Fibroblast of skin of back (primary cell): ENCODE measurements around the gene RTEL1.
"Not testable (repeated sequence)": the region's sequence is repeated elsewhere in the genome, so short reads cannot be mapped to it uniquely, and the experiment has no call there.

Experiments
- DNase-seq: peaks from one replicate; pipeline ENCODE4 v3.0.0-alpha.2; 2013

The RTEL1 gene

DNA sequence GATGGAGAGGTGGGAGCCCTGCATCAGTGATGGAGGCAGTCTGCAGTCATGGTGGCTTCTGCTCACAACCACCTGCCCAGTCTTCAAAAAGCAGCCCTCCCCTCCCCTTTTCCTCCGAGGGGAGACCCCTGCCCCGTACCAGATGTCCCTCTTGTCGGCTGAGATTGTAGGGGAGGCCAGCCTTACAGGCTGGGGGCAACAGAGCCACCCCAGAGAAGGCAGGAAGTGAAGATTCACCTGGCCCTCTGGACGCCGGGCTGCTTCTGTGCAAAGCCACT, 42.9 kb downstream of the RTEL1 start:
- no peak for DNase-seq

DNA sequence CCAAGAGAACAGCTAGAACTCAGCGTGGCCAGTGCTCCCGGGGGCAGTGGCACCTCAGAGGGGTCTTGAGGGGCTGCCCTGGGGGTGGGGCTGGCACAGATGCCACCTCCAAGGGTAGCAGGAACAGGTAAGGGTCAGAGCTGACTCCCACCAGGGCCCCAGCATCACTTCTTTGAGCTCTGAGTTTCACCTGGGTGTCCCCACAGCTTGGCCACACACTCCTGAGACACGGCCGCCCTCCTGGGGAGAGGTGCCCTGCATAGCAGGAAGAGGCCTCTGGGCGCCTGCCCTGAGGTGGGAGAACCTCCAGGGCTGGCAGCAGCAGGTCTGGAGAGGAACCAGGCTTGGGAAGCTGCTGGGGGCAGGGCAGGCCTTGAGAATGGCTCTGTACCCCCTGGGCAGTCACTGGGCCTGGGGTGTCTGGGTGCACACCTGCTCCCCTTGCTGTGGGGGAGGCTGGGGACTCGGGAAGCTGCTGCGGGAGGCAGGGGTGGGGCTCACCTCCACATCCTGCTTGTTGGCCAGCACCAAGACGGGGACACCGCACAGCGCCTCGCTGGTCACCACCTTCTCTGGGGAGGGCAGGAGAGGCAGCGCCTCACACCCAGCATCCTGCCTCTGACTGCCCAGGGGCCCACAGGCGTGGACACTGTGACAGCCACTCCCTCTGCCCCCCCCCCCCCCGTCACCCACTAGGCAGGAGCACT, 43.4 kb downstream of the RTEL1 start:
- DNase-seq: no peak

DNA sequence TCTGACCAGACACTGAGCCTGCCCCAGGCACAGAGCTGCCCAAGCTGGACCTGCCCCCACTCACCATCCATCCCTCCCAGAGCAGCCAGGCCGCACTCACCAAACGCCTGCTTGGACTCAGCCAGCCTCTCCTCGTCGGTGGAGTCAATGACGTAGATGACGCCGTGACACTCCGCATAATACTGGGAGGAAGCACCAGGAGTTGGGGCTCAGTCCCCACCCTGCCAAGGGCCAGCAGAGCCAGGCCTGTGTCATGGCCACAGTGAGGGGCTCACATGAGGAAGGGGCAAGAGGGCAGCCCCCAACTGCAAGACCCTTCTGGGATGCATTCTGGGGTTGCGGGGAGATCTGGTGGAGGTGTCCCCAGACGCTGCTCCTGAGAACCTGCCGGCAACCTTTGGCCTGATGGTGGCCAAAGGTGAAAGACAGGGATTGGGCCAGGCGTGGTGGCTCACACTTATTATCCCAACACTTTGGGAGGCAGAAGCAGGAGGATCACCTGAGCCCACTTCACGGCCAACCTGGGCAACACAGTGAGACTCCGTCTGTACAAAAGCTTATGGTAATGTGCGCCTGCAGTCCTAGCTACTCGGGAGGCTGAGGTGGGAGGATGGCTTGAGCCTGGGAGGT, 44.0 kb downstream of the RTEL1 start:
- no peak for DNase-seq

DNA sequence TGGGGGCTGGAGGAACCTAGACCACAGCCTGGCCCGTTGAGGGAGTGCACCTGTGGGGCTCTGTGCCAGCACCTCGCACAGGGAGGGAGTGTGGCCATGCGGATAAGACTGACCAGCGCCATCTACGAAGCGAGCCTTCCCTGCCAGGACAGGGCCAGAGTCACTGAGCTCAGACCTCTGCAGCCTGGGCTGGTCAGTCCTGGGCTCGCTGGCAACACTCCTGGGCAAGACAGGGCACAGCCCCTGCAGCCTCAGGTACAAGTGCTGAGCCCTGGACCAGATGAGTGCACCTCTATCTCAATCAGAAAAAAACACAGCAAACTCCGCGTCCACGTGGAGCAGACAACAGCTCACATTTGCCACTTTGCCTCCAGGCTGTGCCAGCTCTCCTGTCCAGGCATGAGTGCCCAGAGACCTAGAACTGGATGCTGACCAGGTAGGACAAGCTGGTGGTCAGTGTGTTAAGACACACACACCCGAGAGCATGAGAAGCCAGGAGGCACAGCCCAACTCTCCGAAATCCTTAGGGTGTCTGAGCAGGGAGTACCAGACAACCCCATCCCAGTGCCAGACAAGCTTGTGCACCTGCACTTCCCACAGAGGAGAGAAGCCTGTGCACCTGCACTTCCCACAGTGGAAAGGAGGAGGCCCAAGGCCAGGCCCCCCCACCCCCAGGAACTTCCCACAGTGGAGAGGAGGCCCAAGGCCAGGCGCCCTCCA, 44.8 kb downstream of the RTEL1 start:
- DNase-seq: no peak

DNA sequence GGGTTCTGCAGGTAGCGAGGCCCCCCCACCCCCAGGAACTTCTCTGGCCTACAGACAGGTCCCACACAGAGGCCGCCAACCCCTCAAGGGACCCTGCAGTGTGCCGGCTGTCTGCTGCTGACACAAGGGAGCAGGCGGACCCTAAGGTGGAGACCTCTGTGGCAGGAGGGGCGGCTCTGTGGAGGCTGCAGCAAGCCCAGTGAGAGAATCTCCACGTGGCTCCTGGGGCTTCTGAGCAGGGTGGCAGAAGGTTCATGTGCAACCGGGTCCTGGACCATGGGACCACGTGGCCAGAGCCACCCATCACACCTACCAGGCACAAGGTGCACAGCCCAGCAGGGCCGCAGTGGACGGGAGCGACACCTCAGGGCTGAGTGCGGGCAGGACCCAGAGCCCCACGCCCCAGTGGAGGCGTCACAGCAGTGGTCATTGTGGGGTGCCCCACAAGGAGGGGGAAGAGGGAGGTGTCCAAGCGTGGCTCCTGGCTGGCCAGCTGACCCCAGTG, 45.4 kb downstream of the RTEL1 start:
- DNase-seq: no peak

DNA sequence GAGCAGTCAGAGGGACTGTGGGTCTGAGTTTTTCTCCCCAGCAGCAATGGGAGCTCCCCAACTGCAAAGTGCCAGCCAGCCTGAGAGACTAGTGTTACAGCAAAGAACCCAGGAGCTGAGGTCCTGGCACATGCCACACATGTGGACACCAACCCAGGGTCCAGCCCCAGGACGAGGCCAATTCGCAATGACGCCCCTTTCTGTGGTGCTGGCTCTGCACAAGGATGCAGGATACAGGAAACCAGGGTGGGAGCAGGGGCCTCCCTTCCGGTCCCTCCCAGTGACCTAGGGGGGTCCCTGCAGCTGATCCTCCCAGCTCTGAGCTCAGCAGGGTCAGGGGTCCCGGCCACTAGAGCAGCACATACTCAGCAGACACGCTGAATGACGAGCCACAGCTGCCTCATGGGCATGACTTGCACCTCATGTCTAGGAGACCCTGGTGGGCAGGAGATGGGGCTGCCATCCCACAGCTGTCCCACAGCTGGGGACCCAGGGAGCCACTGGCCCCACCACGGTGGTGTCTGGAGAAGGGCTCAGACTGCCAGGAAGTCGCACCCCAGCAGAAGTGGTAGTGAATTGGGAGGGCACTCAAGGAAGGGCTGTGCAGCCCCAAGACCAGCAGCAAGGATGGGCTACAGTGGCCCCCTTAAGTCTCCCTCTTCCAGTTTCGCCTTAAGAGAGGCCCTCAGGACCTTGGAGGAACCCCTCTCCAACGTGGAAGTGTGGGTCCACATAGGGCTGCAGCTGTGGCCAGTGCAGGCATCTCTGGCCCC, 46.0 kb downstream of the RTEL1 start:
- no peak for DNase-seq

DNA sequence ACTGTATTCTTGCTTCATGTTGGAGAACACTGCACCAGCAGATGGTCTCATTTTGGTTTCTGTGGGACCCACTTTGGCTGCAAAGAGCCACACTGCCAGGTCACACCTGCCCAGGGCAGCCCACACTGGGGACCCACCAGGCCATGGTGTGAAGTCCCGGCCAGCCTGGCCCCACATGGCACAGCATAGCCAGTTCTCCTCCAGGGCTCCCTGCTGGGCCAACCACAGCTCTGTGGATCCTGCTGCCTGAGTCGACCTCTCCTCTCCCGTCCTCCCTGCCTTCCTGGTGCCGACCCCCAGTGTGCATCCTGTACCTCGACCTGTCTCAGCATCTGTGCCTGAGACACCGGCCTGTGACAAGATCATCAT, 46.6 kb downstream of the RTEL1 start:
- DNase-seq: no peak

DNA sequence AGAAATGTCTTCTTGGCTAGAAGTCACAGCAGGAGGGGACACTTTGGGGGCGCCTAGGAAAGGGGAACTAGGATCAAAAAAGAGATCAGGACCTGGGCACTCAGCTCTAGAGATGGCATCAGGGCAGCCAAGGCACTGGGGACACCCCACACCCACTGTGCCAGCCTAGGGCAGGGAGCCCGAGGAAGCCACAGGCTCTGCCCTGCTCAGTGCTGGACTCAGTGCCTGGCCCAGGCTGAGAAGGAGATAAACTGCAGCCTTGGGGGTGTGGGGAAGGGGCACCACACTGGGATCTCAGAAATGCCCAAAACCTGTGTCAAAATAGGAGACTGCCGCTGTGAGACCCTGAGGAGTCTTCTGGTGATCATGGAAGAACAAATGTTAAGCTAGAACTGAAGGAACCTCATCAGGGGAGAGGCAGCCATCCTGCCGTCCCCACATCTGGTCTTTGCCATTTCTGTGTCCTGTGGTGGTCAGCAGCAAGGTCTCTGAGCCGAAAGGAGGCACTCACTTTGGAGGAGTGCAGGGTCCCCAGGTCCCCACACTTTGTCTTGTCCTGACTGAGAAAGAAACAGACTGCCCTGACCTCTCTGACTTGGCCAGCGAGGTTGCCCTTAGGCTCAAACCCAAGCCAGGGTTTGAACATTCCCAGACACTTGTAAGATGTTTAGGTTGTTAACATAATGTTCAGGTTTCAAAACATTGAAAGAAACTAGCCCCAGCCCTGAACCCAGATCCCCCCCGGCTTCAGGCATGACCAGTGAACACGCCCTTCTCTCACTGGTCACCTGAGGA, 47.3 kb downstream of the RTEL1 start:
- no peak for DNase-seq

DNA sequence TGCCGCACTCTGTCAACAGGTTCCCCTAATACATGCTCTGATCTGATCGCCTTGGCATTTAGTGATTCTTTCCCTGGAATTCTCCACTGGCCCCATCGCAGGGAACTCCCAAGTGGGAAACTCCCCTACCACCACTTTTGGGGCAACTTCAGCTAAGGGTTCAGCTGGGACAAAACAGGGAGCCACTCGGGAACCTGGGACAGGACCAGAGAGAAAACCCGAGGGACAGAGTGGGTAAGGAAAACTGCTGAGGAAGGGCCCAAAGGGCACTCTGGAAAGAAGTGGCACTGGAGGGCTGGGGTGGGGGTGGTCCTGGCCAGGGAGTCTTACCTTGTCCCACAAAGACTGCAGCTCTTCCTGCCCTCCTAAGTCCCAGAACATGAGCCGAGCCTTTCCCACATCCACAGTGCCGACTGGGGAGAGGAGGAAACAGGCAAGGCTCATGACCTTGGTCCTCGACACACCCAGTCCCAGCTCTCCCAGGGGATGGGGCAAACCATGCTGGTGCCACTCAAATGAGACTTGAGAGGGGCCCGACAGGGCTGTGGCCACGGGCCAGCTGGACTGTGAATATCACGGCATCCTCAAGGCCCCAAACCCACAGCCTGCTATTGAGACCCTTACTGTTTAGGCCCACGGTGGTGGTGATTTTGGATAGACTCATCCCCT, 48.0 kb downstream of the RTEL1 start:
- DNase-seq: no peak

DNA sequence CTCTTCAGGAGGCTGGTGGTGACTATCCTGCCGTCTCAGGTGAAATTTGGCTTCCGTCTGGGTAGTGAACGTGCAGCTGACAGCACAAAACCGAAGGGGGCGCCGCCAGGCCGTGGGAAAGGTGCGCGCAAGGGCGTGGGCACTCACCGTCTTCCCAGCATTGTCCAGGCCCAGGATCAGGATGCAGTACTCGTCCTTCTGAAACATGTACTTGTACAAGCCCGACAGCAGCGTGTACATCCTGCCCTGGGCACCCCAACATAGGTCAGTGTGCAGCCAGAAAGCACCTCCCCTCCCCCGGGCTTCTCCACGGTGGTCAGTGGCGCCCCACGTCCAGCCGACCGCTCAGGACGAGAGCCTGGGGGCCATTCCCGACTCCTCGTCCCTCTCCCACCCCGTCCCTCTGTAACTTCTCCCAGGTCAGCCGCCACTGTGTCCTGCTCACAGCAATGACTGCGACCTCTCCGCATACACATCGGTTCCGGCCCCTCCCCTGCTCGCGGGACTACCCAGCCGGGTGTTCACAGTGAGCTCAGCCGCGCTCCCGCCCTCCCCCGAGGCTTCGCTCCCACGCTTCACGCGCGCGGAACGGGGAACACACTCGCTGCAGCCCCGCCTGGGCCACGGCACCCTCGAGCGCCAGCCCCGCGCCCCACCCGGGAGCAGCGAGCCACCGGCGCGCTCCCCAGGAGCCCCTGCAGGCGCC, 48.9 kb downstream of the RTEL1 start:
- DNase-seq: peak; percentile 33

DNA sequence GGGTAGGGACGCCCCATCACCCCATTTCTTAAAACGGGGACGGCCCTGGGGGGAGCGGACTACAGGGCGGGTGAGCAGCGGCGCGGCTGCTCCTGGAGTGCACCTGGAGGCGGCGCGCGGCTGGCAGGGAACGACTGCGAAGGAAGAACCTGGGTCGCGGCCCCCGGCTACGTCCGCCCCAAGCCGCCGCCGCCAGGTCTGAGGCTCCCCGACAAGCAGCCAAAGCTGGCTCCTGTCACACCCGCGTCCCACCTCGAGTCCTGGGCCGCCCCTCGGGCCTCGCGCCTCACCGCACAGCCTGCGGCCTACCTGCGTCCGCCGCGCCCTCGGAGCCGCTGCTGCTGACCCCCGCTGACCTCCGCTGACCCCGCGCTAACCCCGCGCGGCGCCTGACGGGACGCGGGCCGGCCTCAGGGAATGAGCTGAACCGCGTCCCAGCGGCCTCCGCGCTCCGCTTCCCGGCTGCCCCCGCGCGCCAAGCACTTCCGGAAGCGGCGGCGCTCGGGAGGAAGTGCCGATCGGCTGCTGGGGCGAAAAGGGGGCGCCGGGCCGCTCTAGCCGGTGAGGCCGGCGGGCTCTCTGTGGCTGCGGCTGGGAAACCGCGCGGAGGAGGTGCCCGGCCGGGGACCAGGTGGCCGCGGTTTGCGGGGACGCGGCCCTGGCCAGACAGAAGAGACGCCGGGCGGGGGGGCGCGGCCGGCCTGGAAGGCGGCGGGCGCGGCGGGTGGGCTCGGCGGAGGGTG, 49.6 kb downstream of the RTEL1 start, which contains the start of the genes ARFRP1 and ZGPAT:
TSS of gene ARFRP1 (minus strand) at position 419 of the 743 bp plus-strand sequence. CDS start 885 bp downstream, outside the sequence.
TSS of gene ZGPAT (plus strand) at position 482 of the 743 bp plus-strand sequence. CDS start 542 bp downstream, outside the sequence.
- peak; percentile 83 for DNase-seq

DNA sequence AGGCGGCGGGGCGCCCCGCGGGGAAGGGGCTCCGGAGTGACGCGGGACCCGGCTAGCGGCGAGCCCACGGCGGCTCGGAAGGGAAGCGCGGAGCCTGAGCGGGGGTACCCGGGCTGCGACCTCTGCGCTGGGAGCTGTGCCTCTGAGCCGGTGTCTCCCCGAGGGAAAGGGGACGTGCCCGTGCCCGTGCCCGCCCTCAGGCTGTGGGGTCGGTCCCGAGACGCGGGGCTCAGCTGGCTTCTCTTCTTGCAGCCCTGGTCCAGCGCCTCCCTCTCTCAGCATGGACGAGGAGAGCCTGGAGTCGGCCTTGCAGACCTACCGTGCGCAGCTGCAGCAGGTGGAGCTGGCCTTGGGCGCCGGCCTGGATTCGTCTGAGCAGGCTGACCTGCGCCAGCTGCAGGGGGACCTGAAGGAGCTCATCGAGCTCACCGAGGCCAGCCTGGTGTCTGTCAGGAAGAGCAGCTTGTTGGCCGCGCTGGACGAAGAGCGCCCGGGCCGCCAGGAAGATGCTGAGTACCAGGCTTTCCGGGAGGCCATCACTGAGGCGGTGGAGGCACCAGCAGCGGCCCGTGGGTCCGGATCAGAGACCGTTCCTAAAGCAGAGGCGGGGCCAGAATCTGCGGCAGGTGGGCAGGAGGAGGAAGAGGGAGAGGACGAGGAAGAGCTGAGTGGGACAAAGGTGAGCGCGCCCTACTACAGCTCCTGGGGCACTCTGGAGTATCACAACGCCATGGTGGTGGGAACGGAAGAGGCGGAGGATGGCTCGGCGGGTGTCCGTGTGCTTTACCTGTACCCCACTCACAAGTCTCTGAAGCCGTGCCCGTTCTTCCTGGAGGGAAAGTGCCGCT, 50.4 kb downstream of the RTEL1 start:
- no peak for DNase-seq

DNA sequence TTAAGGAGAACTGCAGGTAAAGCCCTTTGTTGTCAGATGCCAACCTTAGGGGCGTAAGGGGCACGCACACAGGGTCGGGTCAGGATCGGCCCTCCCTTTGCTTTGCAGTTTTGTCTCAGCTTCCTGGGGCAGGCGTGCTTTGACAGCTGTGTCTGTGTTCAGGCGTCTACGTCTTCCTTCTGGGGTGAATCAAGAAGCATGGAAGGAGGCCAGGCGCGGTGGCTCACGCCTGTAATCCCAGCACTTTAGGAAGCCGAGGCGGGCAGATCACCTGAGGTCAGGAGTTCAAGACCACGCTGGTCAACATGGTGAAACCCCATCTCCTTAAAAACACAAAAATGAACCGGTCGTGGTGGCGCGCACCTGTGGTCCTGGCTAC, 51.0 kb downstream of the RTEL1 start:
- no peak for DNase-seq

DNA sequence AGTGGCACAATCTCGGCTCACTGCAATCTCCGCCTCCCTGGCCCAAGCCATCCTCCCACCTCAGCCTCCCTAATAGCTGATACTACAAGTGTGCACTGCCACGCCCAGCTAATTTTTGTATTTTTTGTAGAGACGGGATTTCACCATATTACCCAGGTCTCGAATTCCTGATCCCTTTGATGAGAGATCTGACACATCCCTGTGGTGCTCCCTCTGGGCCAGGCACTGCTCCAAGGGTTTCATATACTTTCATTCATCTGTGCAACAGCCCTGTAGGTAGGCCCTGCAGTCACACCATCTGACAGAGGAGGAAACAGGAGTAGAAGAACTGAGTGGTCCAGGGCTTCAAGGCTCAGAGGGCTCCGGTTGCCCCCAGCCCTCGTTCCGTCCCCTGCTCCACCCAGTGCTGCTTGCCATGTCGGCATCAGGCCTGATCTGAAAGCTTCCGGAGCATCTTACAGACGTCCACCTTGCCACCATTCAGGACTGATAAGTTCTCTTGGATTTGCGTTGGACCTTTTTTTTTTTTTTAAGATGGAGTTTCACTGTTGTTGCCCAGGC, 53.1 kb downstream of the RTEL1 start:
- no peak for DNase-seq

DNA sequence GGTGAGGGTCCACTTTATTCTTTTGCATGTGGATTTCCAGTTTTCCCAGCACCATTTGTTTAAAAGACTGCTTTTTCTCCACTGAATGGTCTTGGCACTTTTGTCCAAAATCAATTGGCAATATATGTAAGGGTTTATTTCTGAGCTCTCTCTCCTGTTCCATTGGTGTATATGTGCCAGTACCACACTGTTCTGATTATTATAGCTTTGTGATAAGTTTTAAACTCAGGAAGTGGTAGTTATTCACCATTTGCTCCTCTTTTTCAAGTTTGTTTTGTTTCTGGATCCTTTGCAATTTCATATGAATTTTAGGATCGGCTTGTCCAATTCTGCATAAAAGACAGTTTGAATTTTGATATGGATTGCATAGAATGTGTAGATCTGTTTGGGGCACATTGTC, 54.1 kb downstream of the RTEL1 start:
- DNase-seq: no peak

DNA sequence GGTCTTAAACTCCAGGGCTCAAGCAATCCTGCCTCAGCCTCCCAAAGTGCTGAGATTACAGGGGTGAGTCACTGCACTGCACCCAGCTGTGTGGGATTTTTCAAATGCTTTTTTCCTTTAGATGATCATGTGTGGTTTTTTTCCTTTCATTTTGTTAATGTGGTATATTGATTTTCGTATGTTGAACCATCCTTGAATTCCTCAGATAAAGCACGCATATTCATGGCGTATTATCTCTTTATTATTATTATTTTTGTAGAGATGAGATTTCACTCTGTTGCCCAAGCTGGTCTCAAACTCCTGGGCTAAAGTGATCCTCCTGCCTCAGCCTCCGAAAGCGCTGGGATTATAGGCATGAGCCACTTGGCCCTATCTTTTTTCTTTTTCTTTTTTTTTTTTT, 56.7 kb downstream of the RTEL1 start:
- DNase-seq: no peak

DNA sequence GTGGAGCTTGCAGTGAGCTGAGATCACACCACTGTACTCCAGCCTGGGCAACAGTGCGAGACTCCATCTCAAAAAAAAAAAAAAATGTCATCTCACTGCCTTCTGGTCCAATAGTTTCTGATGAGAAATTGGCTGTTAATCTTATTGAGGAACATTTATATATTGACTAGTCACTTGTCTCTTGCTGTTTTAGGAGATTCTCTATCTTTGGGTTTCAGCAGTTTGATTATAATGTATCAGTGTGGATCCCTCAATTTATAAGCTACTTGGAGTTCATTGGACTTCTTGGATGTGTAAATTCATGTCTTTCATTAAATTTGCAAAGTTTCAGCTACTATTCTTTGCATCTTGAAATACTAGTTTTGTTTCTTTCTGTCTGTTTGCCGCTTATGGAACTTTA, 60.9 kb downstream of the RTEL1 start:
- DNase-seq: no peak

DNA sequence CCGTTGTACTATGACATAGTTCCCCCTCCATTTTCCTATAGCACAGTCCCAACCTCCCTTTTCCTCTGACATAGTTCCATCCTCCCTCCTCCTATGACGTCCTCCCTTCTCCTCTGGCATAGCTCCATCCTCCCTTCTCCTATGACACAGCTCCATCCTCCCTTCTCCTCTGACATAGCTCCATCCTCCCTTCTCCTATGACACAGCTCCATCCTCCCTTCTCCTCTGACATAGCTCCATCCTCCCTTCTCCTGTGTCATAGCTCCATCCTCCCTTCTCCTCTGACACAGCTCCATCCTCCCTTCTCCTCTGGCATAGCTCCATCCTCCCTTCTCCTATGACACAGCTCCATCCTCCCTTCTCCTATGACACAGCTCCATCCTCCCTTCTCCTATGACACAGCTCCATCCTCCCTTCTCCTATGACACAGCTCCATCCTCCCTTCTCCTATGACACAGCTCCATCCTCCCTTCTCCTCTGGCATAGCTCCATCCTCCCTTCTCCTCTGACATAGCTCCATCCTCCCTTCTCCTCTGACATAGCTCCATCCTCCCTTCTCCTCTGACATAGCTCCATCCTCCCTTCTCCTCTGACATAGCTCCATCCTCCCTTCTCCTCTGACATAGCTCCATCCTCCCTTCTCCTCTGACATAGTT, 65.0 kb downstream of the RTEL1 start:
- not testable (repeated sequence) for DNase-seq
